ENCODE measurements around the gene C1QL4.
"Not testable (repeated sequence)": the region's sequence is repeated elsewhere in the genome, so short reads cannot be mapped to it uniquely, and the experiment has no call there.

Gene C1QL4

GRCh38 chr12:49298160-49298559 lies 38.8 kb downstream of the C1QL4 start:
- no peak for DNase-seq

DNA sequence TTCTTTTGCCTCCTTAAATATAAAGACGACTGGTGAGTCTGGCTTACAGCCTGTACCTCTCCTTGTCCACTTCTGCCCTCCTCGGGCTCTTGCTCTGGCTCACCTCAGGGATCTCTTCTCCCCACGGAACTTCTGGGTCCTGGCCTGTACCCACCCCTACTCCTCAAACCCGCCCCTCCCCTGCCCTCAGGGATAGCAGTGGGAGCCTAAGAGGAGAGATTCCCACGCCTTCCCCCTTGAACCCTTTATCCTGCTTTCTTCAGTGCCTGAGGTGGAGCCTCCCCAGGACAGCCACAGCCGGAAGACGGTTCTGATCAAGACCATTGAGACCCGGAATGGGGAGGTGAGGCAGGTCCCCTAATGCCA lies 39.3 kb downstream of the C1QL4 start:
- DNase-seq, result no peak

DNA sequence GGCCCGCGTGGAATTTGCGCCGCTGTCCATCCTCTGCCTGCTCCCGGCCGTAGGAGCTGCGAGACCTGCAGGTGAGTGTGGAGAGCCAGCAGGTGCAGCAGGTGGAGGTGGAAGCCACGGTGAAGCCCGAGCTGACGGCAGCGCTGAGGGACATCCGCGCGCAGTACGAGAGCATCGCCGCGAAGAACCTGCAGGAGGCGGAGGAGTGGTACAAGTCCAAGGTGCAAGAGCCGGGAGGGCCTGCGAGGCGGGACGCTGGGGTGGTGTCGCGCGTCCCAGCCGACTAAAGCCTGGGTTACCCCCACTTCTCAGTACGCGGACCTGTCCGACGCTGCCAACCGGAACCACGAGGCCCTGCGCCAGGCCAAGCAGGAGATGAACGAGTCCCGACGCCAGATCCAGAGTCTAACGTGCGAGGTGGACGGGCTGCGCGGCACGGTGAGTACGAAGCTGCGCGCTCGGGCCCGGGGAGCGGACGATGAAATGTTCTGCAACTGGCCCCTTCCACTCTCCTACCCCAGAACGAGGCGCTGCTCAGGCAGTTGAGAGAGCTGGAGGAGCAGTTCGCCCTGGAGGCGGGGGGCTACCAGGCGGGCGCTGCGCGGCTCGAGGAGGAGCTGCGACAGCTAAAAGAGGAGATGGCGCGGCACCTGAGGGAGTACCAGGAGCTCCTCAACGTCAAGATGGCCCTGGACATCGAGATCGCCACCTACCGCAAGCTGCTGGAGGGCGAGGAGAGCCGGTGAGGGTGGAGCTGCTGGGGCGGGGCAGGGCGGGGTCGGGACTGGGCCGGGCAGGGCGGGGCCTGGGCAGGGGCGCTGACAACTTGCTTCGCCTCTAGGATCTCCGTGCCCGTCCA lies 39.9 kb downstream of the C1QL4 start:
- DNase-seq, result peak in 1 of 2 donors; percentile 64

- DNase-seq, result peak; percentile 72 to 77
Observed at GRCh38 chr12:49296034-49296835, 40.8 kb downstream of the C1QL4 start.

DNA sequence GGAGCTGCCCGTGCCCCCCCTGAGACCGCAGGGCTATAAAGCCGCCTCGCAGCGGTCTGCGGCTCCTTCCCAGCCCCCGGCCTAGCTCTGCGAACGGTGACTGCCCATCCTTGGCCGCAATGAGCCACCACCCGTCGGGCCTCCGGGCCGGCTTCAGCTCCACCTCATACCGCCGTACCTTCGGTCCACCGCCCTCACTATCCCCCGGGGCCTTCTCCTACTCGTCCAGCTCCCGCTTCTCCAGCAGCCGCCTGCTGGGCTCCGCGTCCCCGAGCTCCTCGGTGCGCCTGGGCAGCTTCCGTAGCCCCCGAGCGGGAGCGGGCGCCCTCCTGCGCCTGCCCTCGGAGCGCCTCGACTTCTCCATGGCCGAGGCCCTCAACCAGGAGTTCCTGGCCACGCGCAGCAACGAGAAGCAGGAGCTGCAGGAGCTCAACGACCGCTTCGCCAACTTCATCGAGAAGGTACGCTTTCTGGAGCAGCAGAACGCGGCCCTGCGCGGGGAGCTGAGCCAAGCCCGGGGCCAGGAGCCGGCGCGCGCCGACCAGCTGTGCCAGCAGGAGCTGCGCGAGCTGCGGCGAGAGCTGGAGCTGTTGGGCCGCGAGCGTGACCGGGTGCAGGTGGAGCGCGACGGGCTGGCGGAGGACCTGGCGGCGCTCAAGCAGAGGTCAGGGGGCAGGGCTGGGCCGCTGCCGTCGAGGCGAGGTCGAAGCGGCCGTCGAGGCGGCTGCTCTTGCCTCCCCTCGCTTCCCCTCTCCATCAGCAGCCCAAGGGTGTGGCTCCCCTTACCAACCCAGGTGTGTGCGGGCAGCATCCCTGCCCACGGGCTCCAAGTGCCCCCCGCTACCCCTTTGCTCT lies 41.7 kb downstream of the C1QL4 start, which contains the start of gene PRPH:
Gene PRPH (plus strand): TSS at position 66 of the 855 bp plus-strand sequence. CDS start 54 bp downstream, at position 120.
- peak in 1 of 2 donors; percentile 24 for DNase-seq

DNA sequence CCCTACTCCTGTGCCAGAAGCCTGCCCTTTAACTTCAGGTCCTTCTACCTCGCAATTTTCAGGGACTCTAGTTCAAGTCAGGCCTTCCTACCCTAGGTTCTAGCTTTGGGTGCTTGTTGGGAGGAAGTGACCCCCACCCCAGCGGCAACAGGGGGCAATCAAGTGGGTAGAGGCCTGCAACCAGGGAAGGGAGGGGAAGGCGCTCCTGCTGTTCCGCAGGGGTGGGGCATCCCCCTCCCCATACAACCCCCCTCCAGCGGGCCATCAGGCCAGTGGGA lies 42.2 kb downstream of the C1QL4 start:
- DNase-seq, result no peak

- no peak for DNase-seq
Observed at GRCh38 chr12:49294086-49294803, 42.7 kb downstream of the C1QL4 start.

DNA sequence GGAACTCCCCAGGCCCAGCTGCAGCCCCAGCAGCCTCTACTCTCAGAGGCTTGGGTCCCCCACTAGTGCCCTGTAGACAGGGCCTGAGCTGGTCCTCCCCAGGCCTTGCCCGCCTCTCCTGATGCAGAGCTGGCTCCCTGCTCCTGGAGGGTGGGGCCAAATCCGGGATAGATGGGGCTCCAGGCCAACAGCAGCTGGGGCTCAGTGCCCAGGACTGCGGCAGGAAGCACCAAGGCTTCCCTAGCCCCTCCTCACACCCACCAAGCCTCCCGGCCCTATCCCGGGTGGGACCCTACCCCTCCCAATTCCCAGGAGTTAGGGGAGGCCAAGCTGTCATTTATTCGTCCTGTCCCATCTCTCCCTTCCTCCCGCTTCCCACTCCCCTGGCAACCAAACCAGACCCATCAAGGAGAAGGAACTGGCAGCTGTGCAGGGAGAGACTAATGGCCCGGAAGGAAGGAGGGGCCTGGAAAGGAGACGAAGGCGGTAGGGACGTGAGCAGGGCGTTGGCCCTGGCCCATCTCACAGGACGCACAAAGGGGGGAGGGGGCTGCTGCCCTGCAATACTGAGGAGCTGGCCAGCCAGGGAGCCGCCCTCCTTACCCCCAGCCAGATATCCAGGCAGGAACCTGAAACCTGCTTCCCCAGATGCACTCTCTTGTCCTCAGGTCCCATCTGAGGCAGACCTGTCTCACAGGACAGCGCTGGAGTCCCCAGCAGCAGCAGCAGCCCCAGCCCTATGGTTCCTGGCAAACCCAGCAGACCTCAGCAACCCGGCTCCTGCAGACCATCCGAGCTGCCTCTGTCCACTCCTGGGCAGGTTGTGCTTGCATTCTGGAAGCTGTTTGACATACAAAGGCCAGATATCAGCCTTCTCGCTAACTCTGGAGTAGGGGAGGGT lies 43.7 kb downstream of the C1QL4 start:
- no peak for DNase-seq

- no peak for DNase-seq
Observed at GRCh38 chr12:49292729-49293055, 44.3 kb downstream of the C1QL4 start.

- DNase-seq, result no peak
Observed at GRCh38 chr12:49288922-49289555, 47.9 kb downstream of the C1QL4 start.

DNA sequence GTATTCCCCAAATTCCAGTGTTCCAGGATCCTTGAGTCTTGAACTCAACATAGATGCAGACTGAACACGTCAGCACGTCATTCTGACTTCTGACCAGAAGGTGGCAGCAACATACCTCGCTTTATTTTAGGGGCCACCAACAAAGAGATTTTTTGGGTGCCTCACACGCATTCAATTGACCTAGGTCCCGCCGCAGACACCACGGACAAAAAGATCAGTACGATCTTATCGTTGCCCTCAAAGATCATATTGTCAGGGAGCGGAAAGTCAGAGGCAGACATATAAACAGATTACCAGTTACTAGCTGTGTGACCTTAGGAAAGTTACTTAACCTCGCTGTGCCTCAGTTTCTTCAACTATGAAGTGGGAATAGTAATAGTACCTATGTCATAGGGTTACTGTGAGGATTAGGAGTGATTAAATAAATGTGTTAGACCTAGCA lies 48.6 kb downstream of the C1QL4 start:
- DNase-seq, result peak; percentile 75 to 76

- no peak for DNase-seq
Observed at GRCh38 chr12:49287876-49288275, 49.1 kb downstream of the C1QL4 start.

- no peak for DNase-seq
Observed at GRCh38 chr12:49284672-49285071, 52.3 kb downstream of the C1QL4 start.

- no peak for DNase-seq
Observed at GRCh38 chr12:49283541-49284429, 53.2 kb downstream of the C1QL4 start.

DNA sequence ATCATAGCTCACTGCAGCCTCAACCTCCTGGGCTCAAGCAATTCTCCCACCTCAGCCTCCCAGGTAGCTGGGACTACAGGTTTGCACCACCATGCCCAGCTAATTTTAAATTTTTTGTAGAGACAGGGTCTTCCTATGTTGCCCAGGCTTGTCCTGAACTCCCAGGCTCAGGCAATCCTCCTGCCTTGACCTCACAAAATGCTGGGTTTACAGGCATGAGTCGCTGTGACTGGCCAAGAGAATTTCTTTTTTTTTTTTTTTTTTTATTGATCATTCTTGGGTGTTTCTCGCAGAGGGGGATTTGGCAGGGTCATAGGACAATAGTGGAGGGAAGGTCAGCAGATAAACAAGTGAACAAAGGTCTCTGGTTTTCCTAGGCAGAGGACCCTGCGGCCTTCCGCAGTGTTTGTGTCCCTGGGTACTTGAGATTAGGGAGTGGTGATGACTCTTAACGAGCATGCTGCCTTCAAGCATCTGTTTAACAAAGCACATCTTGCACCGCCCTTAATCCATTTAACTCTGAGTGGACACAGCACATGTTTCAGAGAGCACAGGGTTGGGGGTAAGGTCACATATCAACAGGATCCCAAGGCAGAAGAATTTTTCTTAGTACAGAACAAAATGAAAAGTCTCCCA lies 54.1 kb downstream of the C1QL4 start:
- DNase-seq, result not testable (repeated sequence)

Data from stimulated activated CD4-positive, alpha-beta T cell treated with anti-CD3 and anti-CD28 coated beads, Interleukin-2, amount 100 ng/mL, for 24 hours (primary cell).